SH-SY5Y (cell line): ENCODE measurements around the gene PCDH9.

Experiments used
- GATA2 ChIP-seq: IDR thresholded peaks from 2 replicates; pipeline ENCODE4 v1.6.1; 2011; ENCODE audit warnings: mild to moderate bottlenecking, low read depth, low read length
- GATA3 ChIP-seq: IDR thresholded peaks from 2 replicates; pipeline ENCODE4 v1.6.1; 2011; ENCODE audit warnings: low read depth, mild to moderate bottlenecking, low read length, moderate library complexity

GRCh38 chr13:67183151-67183550 is 47.0 kb downstream of the PCDH9 start:
- TF ChIP-seq GATA2 (no peak), GATA3 (no peak)
